Measurements from ENCODE around the gene KHDRBS1.
A peak's percentile ranks its signal among the peaks of the same experiment; 100 is the strongest.
"Not testable (repeated sequence)": the region's sequence is repeated elsewhere in the genome, so short reads cannot be mapped to it uniquely, and the experiment has no call there.

The KHDRBS1 gene

DNA sequence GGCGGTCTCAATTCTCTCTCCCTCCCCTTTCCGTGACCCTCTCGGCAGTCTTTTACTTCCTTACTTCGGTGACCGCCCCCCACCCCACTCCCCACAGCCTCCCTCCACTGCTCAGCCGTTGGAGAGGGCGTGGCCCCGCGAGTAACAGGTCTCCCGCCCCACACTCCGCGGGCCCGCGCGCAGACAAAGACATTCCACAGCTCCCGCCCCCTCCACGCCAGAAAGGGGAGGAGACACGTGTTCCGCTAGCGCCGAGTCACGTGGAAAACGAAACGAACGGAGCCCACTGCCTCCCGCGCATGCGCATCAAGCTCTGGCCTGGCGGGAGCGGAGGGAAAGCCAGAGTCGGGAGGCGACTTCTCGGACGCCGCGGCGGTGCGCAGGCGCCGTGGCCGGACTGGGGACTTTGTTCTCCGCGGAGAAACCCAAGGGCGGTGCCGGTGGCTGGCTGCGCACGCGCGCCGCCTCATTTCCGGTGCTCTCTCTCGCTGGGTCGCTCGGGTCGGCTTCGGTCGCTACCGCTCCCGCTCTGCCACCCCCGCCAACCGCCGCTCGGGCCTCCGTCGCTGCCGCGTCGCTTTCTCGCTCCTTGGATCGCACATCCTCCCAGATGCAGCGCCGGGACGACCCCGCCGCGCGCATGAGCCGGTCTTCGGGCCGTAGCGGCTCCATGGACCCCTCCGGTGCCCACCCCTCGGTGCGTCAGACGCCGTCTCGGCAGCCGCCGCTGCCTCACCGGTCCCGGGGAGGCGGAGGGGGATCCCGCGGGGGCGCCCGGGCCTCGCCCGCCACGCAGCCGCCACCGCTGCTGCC lies at the start of gene KHDRBS1:
TSS of gene KHDRBS1 (plus strand) at position 483 of the 813 bp plus-strand sequence. CDS start at position 611, 128 bp downstream.
- peak; percentile 92 for DNase-seq (ENCODE audit: low read depth, low spot score)

- no peak for DNase-seq (ENCODE audit: low read depth, low spot score)
These were observed 42.8 kb upstream of the KHDRBS1 start for GRCh38 chr1:31970873-31971272.

DNA sequence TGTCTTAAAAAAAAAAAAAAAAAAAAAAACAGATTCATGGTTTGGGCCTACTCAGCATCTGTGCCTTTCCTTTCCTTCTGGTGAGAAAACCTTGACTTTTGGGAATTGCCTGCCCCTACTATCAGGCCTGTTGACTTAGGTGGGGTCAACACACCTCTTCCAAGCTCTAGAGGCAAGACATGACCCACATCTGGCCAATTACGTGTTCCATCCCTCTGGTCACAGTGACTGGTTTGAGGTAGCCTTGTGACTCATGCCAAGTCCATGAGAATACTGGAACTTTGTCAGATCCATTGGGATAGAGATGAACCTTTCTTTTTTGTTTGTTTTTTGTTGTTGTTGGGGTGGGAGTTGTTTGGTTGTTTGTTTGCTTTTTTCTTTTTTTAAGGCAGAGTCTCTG lies 37.3 kb upstream of the KHDRBS1 start:
- no peak for DNase-seq (ENCODE audit: low read depth, low spot score)

DNA sequence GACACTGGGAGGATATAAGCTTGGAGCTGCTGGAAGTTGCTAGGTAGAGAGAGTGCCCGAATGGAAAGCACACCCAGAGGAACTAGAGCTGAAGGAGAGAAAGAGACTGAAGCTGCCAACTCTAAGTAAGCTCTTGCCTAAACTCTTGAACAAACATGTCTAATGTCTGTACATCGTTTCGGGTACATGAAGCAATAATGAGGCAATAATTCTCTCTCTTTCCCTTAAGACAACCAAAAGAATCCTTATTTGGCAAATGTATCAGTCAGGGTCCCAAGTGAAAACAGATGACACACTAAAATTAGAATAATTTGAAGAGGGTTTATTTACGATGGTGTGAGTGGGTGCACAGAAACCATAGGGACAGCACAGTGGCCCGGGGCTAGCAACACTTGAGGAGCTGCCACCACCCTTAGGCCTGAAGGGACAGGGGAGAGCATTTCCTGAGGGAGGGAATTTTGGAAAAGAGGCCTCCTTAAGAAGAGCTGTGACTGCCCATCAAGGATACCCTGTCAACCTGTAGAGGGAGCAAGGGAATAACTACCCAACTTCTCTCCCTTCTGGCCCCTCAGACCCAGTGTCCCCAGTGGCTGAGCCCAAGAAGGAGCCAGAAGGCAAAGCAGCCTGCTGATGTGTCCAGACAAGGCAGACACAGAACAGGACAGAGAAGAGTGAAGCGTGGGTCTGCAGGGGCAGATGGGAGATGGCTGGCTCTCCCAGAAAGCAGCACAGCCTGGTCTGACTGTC lies 36.1 kb upstream of the KHDRBS1 start:
- DNase-seq (ENCODE audit: low read depth, low spot score), result no peak

- DNase-seq (ENCODE audit: low read depth, low spot score), result no peak
These were observed 34.7 kb upstream of the KHDRBS1 start for GRCh38 chr1:31978843-31979400.

DNA sequence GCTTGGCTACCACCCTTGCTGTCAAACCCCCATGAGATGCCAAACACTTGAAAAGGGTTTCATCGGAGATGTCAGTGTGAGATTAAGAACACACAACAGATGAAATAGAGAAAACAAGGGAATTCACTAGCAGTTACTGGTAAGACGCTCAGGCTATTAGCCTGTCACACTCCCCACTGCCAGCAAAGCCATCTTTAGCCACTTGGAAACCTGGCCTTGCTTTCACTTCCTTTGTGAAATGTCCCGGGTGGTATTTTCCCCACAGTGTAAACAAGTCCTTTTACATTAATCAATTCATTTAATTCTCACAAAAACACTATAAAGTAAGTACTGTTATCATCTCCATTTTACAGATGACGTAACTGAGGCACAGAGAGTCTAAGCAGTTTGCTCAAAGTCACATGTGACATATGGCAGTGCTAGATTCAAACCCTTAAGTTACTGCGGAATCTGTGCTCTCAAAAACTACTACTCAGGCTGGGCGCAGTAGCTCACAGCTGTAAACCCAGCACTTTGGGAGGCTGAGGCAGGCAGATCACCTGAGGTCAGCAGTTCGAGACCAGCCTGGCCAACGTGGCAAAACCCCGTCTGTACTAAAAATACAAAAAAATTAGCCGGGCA lies 32.7 kb upstream of the KHDRBS1 start:
- no peak for DNase-seq (ENCODE audit: low read depth, low spot score)

DNA sequence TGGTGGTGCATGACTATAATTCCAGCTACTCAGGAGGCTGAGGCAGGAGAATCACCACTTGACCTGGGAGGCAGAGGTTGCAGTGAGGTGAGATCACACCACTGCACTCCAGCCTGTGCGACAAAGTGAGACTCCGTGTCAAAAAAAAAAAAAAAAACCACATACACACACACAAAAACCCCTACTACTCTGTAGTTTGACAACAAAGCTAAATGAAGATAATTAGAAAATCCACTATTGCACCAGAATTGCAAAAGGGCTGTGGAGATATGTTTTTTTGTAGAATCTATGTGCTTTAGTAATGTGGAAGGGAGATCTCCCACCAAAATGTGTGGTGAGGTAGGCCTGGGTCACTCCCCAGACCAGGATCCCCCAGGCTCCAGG lies 32.2 kb upstream of the KHDRBS1 start:
- no peak for DNase-seq (ENCODE audit: low read depth, low spot score)

- no peak for DNase-seq (ENCODE audit: low read depth, low spot score)
These were observed 31.7 kb upstream of the KHDRBS1 start for GRCh38 chr1:31981972-31982371.

GRCh38 chr1:31984419-31985347 lies 29.0 kb upstream of the KHDRBS1 start:
- no peak for DNase-seq (ENCODE audit: low read depth, low spot score)

DNA sequence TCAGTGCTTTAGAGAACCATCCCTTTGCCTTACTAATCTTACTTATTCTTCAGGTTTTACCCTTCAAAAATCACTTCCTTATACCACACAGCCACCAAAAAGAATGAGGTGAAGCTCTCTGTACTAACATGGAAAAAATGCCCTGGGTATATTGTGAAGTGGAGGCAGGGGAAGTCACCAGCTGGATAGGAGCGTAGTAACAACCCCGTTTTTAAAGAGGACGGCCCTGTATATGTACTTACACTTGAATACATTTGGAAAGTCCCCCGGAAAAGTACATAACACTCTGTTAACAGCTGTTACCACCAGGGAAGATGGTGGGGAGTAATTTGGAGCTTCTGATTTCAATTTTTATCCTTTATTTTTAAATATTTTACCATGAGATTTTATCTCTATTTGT lies 28.2 kb upstream of the KHDRBS1 start:
- DNase-seq (ENCODE audit: low read depth, low spot score), result no peak

DNA sequence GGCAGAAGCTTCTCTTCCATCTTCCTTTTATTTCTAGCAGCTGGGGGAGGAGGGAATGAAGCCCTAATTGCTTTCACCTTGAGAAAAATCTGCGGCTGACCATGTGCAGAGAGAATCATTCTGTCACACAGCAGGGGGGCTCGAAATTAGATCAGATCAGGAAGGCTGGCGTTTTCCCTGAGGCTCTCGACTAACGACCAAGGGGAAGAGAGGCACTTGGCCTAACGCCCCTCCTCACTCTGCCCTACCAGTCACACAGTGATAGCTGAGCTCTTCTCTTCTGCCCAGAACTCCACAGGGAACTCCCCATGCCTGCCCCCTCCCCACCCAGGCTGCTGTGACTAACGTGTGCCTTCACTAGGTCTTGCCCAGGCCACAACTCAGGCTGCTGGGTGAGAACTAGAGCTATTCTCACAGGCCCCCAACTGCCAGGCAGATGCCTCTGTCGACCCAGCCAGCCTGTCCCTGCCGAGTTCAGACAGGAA lies 26.5 kb upstream of the KHDRBS1 start:
- no peak for DNase-seq (ENCODE audit: low read depth, low spot score)

DNA sequence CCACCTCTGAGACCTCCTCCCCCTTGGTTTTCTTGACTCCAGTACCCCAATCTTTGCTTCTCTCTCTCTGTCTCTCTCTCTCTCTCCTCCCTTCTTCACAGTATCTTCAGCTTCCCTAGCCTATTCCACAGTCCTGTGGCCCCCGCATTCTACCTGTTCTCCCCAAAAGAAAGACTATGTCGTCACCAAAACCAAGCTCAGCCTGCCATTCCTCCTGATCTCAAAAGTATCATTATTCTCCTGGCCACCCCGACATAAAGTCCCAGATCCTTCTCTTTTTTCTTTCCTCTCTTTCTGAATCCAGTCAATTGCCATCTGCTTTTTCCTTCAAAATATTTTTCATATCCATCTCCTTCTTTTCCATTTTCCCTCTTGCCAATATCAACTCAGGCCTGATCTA lies 23.7 kb upstream of the KHDRBS1 start:
- no peak for DNase-seq (ENCODE audit: low read depth, low spot score)

DNA sequence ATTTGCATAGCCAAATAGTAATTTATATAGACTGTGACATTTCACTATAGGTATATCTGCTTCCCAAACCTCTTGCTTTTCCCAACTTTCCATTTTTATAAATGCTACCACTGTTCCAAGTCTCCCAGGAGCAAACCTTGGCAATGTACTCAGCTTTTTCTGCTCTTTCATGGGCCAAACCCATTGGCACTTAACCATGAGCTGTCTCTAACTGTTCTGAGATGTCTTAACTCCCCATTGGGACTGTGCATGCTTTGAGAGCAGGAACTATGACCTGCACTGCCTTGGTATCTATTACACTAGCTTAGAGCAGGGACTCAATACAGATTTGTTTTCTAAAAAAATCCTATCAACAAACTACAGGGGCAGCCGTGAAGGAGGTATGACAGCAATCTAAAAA lies 22.5 kb upstream of the KHDRBS1 start:
- no peak for DNase-seq (ENCODE audit: low read depth, low spot score)

- no peak for DNase-seq (ENCODE audit: low read depth, low spot score)
These were observed 18.4 kb upstream of the KHDRBS1 start for GRCh38 chr1:31995263-31995662.

DNA sequence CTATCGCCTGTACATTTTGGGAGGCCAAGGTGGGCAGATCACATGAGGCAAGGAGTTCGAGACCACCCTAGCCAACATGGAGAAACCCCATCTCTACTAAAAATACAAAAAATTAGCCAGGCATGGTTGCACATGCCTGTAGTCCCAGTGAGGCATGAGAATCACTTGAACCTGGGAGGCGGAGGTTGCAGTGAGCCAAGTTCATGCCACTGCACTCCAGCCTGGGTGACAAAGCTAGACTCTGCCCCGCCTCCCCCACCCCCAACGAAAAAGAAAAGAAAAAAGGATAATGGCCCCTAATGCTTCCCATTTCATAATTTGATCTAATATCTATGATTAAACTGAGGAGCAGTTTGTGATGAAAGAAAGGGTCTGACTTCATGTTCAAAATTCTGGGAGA lies 17.5 kb upstream of the KHDRBS1 start:
- DNase-seq (ENCODE audit: low read depth, low spot score), result not testable (repeated sequence)

DNA sequence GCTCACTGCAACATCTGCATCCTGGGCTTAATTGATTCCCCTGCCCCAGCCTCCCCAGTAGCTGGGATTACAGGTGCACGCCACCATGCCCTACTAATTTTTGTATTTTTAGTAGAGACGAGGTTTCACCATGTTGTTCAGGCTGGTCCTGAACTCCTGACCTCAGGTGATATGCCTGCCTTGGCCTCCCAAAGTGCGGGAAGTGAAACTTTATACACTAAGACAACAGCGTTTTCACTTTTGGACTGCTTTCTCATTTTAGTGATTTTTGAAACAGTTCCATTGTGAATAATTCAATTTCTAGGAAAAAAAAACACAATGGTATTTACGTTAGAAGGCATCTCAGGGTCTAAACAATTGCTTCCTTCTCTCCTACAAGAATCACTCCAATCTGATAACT lies 11.8 kb upstream of the KHDRBS1 start:
- DNase-seq (ENCODE audit: low read depth, low spot score), result no peak

- DNase-seq (ENCODE audit: low read depth, low spot score), result not testable (repeated sequence)
These were observed 11.4 kb upstream of the KHDRBS1 start for GRCh38 chr1:32002285-32002684.

DNA sequence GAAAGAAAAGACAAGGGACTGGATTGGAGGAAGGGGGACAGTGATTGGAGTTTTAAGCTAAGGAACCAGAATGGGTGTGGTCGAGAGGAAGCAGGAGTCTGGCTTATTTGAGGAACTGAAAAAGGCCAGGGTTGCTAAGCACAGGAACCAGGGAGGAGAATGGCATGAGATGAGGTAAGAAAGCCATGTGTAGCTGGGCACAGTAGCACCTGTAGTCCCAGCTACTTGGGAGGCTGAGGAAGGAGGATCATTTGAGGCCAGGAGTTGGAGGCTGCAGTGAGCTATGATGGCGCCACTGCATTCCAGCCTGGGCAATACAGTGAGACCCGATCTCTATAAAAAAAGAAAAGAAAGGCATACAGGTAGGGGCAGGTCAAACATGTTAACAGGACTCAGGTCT lies 8.1 kb upstream of the KHDRBS1 start:
- DNase-seq (ENCODE audit: low read depth, low spot score), result no peak

- no peak for DNase-seq (ENCODE audit: low read depth, low spot score)
These were observed 6.1 kb upstream of the KHDRBS1 start for GRCh38 chr1:32007591-32007940.

DNA sequence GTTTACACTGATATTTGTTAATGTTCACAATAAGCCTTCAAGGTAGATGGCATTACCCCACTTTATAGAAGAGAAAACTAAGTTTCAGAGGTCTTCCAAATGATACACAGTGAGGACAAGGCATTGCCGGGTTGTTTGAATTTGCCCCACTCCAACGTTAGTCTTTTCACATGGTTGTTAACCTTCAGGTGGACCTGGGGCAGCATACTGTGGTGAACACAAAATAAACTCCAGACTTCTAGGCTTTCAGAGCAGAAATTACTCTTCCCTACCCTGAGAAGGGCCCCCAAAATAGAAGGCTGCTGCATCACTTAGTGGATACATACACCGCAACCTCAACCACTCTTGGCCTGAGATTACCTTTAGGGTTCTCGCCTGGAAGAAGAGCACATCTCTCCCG lies 3.4 kb upstream of the KHDRBS1 start:
- DNase-seq (ENCODE audit: low read depth, low spot score), result no peak

DNA sequence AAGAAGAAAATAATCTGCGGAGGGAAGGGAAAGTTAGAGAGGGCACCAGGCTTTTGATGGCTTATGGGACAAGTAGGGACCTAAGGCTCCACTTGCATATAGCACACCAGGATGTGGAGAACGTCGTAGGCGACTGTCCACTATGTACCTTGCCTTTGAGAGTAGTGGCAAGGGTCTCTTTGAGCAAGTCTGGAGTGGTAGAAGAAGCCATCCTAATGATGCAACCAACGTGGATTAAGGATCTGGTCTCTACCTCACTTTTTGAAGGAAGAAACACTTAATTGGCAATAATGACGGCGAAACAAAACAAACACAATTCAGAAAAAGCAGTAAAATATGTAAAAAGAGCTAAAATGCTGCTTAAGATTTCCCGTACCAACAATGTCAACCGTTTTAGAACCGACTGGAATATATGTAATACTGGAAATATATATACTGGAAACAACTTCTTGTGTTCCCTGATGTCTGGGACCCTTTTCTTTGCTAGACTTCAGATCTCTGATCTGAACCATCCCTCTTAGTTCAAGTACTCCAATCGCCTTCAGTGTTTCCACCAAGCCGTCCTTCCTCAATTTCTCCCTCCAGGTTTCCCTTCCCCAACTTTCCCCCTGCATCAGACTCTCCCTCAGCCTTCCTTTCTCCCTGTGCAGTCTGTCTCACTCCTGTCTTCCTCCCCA lies 821 bp upstream of the KHDRBS1 start:
- DNase-seq (ENCODE audit: low read depth, low spot score), result no peak

Measured in activated naive CD8-positive, alpha-beta T cell treated with anti-CD3 and anti-CD28 coated beads, Interleukin-2, amount 50 U/mL, for 16 hours (primary cell).